Peyer's patch (tissue), 4 donors: Measurements from ENCODE around the gene PDE1C.

Source experiments
- POLR2A ChIP-seq, 2 donors: fragments of 450-650 bp; IDR thresholded peaks; one replicate each; pipeline ENCODE4 v1.5.1; 2017; ENCODE audit warnings: antibody characterized with exemption in 2 of 2, mild to moderate bottlenecking in 2 of 2, moderate library complexity in 2 of 2
- TF ChIP-seq, protein P1 (sequence below), 6 experiments: fragments of 450-650 bp in 4 of 6; fragments of 200-600 bp in 2 of 6; sonication (generic) in 1 of 6; IDR thresholded peaks; one replicate each; pipeline ENCODE4 v1.5.1; 2017 to 2019; ENCODE audit warnings: antibody characterized with exemption in 6 of 6, mild to moderate bottlenecking in 3 of 6, moderate library complexity in 1 of 6

GRCh38 chr7:32043688-32044087, 26.5 kb downstream of the PDE1C start:
- TF ChIP-seq, protein P1, sequence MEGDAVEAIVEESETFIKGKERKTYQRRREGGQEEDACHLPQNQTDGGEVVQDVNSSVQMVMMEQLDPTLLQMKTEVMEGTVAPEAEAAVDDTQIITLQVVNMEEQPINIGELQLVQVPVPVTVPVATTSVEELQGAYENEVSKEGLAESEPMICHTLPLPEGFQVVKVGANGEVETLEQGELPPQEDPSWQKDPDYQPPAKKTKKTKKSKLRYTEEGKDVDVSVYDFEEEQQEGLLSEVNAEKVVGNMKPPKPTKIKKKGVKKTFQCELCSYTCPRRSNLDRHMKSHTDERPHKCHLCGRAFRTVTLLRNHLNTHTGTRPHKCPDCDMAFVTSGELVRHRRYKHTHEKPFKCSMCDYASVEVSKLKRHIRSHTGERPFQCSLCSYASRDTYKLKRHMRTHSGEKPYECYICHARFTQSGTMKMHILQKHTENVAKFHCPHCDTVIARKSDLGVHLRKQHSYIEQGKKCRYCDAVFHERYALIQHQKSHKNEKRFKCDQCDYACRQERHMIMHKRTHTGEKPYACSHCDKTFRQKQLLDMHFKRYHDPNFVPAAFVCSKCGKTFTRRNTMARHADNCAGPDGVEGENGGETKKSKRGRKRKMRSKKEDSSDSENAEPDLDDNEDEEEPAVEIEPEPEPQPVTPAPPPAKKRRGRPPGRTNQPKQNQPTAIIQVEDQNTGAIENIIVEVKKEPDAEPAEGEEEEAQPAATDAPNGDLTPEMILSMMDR (IDR thresholded peaks at IDR 0.05): no peak
- no peak for TF ChIP-seq POLR2A (IDR thresholded peaks at IDR 0.05)
